GM18519 (cell line): ENCODE measurements around the gene GLCE.
"Not testable (repeated sequence)": the region's sequence is repeated elsewhere in the genome, so short reads cannot be mapped to it uniquely, and the experiment has no call there.

Source experiments
- ATAC-seq: cut with Tn5 transposase; IDR thresholded peaks from one replicate; pipeline ENCODE4 v1.9.1; 2021; ENCODE audit warnings: mild to moderate bottlenecking, moderate library complexity; ENCODE audit not compliant: unreplicated experiment, low FRiP score

The GLCE gene

GRCh38 chr15:69244798-69245197, 84.4 kb downstream of the GLCE start:
- no peak for ATAC-seq

GRCh38 chr15:69253156-69253555, 92.7 kb downstream of the GLCE start:
- ATAC-seq = no peak

- no peak for ATAC-seq
Measured at GRCh38 chr15:69265347-69265955, 105.0 kb downstream of the GLCE start.

GRCh38 chr15:69271217-69271616, 110.8 kb downstream of the GLCE start:
- ATAC-seq = no peak

GRCh38 chr15:69272139-69272538, 111.7 kb downstream of the GLCE start:
- ATAC-seq = no peak

GRCh38 chr15:69272891-69273290, 112.5 kb downstream of the GLCE start:
- no peak for ATAC-seq

- ATAC-seq = no peak
Measured at GRCh38 chr15:69275074-69275670, 114.7 kb downstream of the GLCE start.

GRCh38 chr15:69275933-69276560, 115.6 kb downstream of the GLCE start:
- no peak for ATAC-seq

- no peak for ATAC-seq
Measured at GRCh38 chr15:69277316-69277715, 116.9 kb downstream of the GLCE start.

GRCh38 chr15:69279636-69280035, 119.2 kb downstream of the GLCE start:
- ATAC-seq = no peak

- no peak for ATAC-seq
Measured at GRCh38 chr15:69280783-69281182, 120.3 kb downstream of the GLCE start.

- ATAC-seq = no peak
Measured at GRCh38 chr15:69282104-69282743, 121.8 kb downstream of the GLCE start.

GRCh38 chr15:69285834-69286233, 125.4 kb downstream of the GLCE start:
- no peak for ATAC-seq

- no peak for ATAC-seq
Measured at GRCh38 chr15:69288011-69288410, 127.6 kb downstream of the GLCE start.

GRCh38 chr15:69288531-69289341, 128.3 kb downstream of the GLCE start:
- ATAC-seq = no peak

- ATAC-seq = no peak
Measured at GRCh38 chr15:69289342-69290146, 129.1 kb downstream of the GLCE start.

- no peak for ATAC-seq
Measured at GRCh38 chr15:69290346-69291164, 130.1 kb downstream of the GLCE start.

- not testable (repeated sequence) for ATAC-seq
Measured at GRCh38 chr15:69291651-69292050, 131.2 kb downstream of the GLCE start.

- no peak for ATAC-seq
Measured at GRCh38 chr15:69292826-69293420, 132.5 kb downstream of the GLCE start.
